ENCODE results near the gene CPPED1. TPM values are rescaled to one million over a fixed set of nuclear protein-coding genes. Genes with fewer than 3 reads are reported as not detected.

The CPPED1 gene
- total RNA-seq, 1 experiment from 2014 or later = 7.9 TPM

GRCh38 chr16:12646098-12646489 is 157.6 kb downstream of the CPPED1 start:
- H3K18ac ChIP-seq (ENCODE audit: insufficient read length, low read depth, low read length) = no peak overlapping the region
- no peaks in the 10 kb centered on the region for H3K27me3 ChIP-seq (ENCODE audit: insufficient read depth, low read length)
- no peaks in the 10 kb centered on the region for H3K9me3 ChIP-seq (ENCODE audit: control insufficient read depth, low read depth, low read length)
- no CpG with 5 or more reads among the region's 4 CpGs for whole genome bisulfite sequencing (ENCODE audit: extremely low coverage, insufficient read length, low lambda C conversion rate)
- no peaks in the 10 kb centered on the region for H3K23me2 ChIP-seq (ENCODE audit: insufficient read length, low read depth, low read length, poor library complexity, severe bottlenecking)
- no peak overlapping the region for H4K8ac ChIP-seq (replicated peaks; ENCODE audit: insufficient read length, low read depth, low read length)
- no peak overlapping the region for H2BK12ac ChIP-seq (ENCODE audit: insufficient read length, low read depth, low read length)
- H3K56ac ChIP-seq (ENCODE audit: insufficient read length, low read depth, low read length) = no peak overlapping the region
- Mint-ChIP-seq H3K36me3 (ENCODE audit: insufficient read depth in 1 of 3, low read depth in 3 of 3) (no peaks in the 10 kb centered on the region), H3K9me3 (no peaks in the 10 kb centered on the region; a peak in 1 of 5 replicates), H3K4me3 (no peak overlapping the region), H3K27me3 (ENCODE audit: low read depth) (no peaks in the 10 kb centered on the region; the same call in 1 of the 2 replicates), H3K27ac (no peak overlapping the region), H3K4me1 (no peaks in the 10 kb centered on the region)
- H4K20me1 ChIP-seq (ENCODE audit: control insufficient read depth, insufficient read depth, insufficient read length) = no peaks in the 10 kb centered on the region
- no peak overlapping the region for H2BK5ac ChIP-seq (ENCODE audit: insufficient read length, low read length)
- DNase-seq = no peak
- no peak overlapping the region for H4K5ac ChIP-seq (ENCODE audit: insufficient read length, low read depth, low read length)
- no peak overlapping the region for H2AFZ ChIP-seq (ENCODE audit: low read length)
- H3K27ac ChIP-seq (ENCODE audit: insufficient read length, low read depth, low read length) = no peak overlapping the region
- H2AK5ac ChIP-seq (ENCODE audit: insufficient read length, low read length) = no peak overlapping the region
- no peak overlapping the region for H2BK15ac ChIP-seq (ENCODE audit: low read depth, low read length)
- H2BK120ac ChIP-seq (ENCODE audit: low read depth, low read length, poor library complexity, severe bottlenecking) = no peak overlapping the region
- no peak overlapping the region for H3K4me2 ChIP-seq (ENCODE audit: insufficient read depth, insufficient read length, low read length)
- no peak for TF ChIP-seq CTCF (conservative IDR thresholded peaks at IDR 0.05)
- H3K14ac ChIP-seq (ENCODE audit: insufficient read depth, low read length) = no peak overlapping the region
- H3K79me1 ChIP-seq (ENCODE audit: insufficient read depth, low read depth, low read length, poor library complexity, severe bottlenecking) = no peaks in the 10 kb centered on the region
- H3K9ac ChIP-seq (ENCODE audit: extremely low read depth, insufficient read length, low read length) = no peak overlapping the region
- H3K23ac ChIP-seq (ENCODE audit: insufficient read length, low read depth, low read length) = no peak overlapping the region
- no peaks in the 10 kb centered on the region for H3K79me2 ChIP-seq (ENCODE audit: insufficient read depth, low read length)
- H3K4ac ChIP-seq (ENCODE audit: low read depth, low read length) = no peak overlapping the region
- no peak overlapping the region for H2BK20ac ChIP-seq (ENCODE audit: low read depth, low read length, poor library complexity, severe bottlenecking)
- H3T11ph ChIP-seq (ENCODE audit: low read length) = no peak overlapping the region
- no peak overlapping the region for H4K91ac ChIP-seq (ENCODE audit: insufficient read length, low read depth, low read length)
- no peaks in the 10 kb centered on the region for H3K4me1 ChIP-seq (ENCODE audit: insufficient read depth, low read length)
